ENCODE results near the gene DDX39B.
A peak's percentile ranks its signal among the peaks of the same experiment; 100 is the strongest.
"Not testable (repeated sequence)": the region's sequence is repeated elsewhere in the genome, so short reads cannot be mapped to it uniquely, and the experiment has no call there.

The DDX39B gene

DNA sequence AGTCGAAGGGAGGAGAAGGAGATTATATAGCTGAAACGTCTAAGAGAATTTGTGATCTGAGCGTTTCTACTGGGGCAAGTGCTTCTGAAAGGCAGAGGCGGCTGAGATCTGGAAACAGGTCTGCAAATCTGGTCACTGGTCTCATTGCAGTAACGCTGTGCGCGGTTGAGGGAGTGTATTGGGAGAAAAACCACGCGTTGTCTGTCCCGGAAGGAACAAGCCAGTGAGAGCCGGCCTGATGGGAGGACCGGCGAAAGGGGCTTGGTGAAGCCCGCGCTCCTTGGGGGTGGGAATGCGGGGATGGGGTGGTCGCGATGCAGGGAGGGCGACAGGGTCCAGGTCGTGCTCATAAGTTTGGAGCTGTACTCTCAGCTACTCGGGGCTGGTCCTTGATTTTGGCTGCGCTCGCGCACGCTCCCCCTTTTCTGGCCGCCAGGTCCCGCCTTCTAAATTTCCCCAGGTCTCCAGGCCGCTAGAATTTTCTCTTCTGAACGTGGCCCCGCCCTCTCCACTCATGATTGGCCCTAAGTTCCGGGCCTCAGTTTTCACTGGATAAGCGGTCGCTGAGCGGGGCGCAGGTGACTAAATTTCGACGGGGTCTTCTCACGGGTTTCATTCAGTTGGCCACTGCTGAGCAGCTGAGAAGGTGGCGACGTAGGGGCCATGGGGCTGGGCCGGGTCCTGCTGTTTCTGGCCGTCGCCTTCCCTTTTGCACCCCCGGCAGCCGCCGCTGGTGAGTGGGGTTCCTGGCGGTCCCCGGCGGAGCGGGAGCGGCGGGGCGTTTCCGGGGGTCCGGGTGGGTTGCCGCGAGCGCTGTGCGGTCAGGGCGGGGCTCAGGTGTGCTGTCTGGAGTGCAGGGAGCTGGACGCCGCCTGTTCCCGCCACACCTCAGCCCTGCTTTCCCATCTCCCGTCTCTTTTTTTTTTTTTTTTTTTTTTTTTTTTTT, 44.0 kb downstream of the DDX39B start, which contains the start of gene MICB:
TSS of gene MICB (plus strand) at position 615 of the 946 bp plus-strand sequence. CDS start at position 664, 49 bp downstream.
- H3K4me3 ChIP-seq (ENCODE audit: low read depth, low read length): peak within 1 kb of the TSS; percentile 65
- TF ChIP-seq, protein P1, sequence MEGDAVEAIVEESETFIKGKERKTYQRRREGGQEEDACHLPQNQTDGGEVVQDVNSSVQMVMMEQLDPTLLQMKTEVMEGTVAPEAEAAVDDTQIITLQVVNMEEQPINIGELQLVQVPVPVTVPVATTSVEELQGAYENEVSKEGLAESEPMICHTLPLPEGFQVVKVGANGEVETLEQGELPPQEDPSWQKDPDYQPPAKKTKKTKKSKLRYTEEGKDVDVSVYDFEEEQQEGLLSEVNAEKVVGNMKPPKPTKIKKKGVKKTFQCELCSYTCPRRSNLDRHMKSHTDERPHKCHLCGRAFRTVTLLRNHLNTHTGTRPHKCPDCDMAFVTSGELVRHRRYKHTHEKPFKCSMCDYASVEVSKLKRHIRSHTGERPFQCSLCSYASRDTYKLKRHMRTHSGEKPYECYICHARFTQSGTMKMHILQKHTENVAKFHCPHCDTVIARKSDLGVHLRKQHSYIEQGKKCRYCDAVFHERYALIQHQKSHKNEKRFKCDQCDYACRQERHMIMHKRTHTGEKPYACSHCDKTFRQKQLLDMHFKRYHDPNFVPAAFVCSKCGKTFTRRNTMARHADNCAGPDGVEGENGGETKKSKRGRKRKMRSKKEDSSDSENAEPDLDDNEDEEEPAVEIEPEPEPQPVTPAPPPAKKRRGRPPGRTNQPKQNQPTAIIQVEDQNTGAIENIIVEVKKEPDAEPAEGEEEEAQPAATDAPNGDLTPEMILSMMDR (IDR thresholded peaks at IDR 0.05; ENCODE audit: low read depth, low read length): no peak

DNA sequence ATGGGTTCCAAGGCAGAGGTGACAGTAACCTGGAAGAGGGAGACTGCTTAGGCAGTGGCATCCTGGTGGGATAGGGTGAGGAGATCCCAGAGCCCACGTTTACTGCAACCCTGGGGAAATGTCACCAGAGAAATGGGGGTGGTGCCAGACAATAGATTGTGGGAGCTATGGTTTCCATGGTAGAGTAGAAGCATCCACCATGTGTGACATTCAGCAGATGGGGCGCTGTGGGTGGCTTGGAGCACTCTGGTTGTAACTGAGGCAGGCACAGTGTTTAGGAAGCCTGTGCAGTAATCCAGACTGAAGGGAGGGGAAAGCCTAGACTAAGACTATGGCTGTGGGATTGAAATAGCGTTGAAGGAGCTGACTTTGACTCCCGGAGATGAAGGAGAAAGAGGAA, 45.0 kb downstream of the DDX39B start:
- peak overlapping the region; percentile 65; the same call in 1 of the 2 replicates for H3K4me3 ChIP-seq (ENCODE audit: low read depth, low read length)

DNA sequence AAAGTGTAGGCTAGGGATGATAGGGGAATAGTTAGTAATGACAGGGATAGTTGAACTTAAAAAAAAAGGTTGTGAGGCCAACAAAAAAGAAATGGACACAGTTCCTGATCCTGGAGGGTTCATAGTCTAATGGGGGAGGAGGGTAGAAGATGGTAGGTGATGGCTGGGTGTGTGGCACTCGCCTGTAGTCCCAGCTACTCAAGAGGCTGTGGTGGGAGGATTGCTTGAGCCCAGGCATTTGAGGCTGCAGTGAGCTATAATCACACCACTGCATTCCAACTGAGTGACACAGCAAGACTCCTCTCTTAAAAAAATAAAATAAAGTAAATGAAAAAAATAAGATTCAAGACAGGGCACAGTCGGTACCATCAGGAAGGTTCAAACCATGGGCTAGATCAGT, 46.2 kb downstream of the DDX39B start:
- TF ChIP-seq, protein P1 (IDR thresholded peaks at IDR 0.05; ENCODE audit: low read depth, low read length): no peak
- peak overlapping the region; percentile 74 for H3K4me3 ChIP-seq (ENCODE audit: low read depth, low read length)

DNA sequence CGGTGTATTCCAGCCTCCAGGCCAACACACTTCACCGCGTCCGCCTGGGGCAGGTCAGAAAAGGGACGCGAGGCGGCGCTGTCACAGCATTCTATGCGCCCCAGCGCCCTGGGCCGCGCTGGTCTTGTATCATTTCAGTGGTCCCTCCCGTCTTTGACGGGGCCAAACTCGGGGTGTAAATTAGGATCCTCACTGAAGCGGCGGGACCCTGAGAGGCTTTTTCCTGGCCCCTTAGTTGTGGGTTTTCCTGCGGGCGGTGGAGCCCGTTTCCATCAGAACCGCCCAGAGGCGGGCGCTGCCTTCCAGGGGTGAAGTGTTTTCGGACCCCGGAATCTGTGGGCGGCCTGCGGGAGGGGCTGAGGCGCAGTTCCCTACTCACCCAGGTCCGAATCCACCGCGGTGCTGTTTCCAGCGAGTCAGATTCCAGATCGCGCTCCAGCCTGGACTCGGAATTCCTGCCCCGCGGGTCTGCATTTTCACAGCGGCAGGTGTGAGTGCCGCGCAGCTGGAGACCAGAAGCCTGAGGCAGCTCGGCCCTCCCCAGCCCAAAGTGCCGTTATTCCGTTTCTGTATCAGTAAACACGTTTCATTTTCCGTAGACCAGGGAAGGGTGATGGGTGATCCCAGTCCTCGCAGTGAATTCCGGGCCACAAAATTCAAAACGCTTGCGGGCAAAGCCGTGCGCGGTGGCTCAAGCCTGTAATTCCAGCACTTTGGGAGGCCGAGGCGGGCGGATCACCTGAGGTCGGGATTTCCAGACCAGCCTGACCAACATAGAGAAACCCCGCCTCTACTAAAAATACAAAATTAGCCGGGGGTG, 47.7 kb downstream of the DDX39B start:
- TF ChIP-seq, protein P1 (IDR thresholded peaks at IDR 0.05; ENCODE audit: low read depth, low read length): peak; percentile 93
- H3K4me3 ChIP-seq (ENCODE audit: low read depth, low read length): peak overlapping the region; percentile 74

DNA sequence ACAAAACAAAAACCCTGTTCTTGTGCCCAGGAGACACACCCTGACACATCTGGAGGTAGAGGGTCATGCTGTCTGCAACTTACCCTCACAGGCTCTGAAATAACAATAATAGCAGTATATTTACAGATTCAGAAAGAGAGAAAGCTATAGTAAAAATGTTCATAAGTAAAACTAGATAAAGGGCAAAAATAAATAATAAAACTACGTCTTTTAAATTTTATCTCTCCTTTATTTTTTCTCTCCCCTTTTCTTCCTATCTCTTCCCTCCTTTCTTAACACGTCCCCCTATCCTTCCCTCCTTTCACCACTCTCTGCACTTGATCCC, 48.3 kb downstream of the DDX39B start:
- H3K4me3 ChIP-seq (ENCODE audit: low read depth, low read length): peak overlapping the region; percentile 74

DNA sequence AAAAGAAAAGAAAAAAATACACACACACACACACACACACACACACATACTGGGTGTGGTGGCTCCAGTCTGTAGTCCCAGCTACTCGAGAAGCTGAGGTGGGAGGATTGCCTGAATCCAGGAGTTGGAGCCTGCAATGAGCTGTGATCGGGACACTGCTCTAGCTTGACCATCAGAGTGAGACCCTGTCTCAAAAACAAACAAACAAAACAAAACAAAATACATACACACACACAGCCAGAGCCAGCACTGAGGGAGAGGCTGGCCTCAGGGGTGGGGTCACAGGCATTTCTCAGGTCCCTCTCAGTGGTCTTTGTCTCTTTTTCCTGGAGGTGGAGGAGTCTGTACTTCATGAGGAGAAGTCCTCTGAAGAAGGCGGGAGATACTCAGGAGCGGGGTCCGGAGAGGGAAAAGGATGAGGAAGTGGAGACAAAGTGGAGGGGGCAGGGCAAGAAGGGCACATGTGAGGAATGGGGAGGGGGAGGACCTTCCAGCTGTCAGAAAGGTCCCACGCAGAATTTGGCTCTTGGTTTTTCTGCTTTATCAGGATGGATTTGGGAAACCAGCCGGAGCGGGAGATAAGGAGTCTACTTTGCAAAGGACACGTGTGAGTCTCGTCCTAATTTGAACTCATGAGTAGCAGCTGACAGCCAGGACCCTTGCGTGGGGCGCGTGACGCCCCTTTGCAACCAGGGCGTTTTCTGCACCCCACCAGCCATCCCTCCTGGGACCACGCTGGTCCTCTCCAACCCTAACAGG, 51.5 kb downstream of the DDX39B start:
- TF ChIP-seq, protein P1 (IDR thresholded peaks at IDR 0.05; ENCODE audit: low read depth, low read length): no peak
- H3K4me3 ChIP-seq (ENCODE audit: low read depth, low read length): no peak overlapping the region

DNA sequence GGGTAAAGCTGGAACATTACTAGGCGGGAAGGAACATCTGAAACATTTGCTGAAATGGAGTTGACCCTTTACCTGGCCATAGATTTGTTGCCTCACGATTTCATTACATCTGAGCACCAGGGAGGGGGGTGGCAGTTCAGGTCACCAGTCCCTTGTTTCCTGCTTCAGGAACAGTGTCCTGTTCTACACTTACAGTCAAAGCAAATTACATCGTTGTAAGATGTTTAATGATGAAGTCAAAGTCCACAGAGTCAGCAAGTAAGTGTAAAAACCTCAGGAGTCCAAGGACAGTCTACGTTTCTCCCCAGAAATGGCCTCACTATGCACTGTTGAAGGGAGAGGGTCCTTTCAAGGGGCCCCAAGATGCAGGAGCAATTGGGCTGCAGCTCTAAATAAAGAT, 52.7 kb downstream of the DDX39B start:
- TF ChIP-seq, protein P1 (IDR thresholded peaks at IDR 0.05; ENCODE audit: low read depth, low read length): no peak
- no peak overlapping the region for H3K4me3 ChIP-seq (ENCODE audit: low read depth, low read length)

DNA sequence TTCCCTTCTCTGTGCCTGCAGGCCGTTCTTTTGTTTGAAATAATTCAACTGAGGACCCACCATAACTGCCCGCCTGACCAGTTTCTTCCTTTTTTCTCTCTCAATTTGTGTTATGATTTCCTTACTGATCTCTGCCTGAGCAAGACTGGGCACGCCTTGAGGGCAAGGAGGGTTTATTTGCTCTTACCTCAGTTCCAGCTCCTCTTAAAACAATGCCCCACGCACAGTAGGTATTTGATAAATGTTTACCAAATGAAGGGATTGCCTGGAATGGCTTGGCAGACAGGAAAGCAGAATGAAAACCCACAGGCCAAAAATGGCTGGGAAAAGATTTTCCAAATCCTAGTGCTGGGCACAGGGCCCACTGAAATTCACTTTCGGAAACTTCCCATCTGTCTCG, 54.1 kb downstream of the DDX39B start:
- not testable (repeated sequence) for H3K4me3 ChIP-seq (ENCODE audit: low read depth, low read length)

DNA sequence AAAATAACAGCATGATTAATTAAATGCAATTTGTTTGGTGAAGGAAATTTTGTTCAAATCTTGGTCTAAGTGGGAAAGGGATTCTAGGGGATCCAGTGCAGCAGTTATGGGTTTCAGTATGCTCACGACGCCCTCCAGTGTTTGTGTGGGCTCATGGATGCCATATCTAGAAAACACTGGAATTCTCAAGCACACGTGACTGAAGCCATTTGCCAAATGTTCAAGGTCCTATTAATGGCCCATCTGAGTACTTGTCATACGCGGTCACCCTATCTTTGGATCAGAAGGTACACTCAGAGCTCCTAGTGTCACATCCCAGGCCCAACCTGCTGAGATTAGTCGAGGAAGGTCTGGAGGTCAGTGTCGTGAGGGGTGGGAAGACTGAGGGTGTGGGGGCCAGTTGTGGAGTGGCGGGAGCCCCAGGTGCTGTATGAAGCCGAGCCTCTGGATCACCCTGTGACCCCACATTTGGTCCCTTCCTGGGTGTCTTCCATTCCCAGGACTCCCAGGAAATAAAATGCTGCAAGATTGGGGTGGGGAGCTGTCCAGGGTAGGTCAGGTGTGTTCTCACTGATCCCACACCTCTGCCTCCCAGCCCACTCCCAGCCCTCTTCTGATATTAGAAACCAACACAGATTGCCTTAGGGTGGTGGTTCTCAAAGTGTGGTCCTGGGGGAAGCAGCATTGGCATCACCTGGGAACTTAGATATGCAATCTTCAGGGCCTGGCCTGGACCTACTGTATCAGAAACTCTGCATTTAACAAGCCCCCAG, 55.6 kb downstream of the DDX39B start:
- not testable (repeated sequence) for H3K4me3 ChIP-seq (ENCODE audit: low read depth, low read length)

All from WI38 (cell line).